Spleen (tissue), 7 donors: ENCODE data around the gene TOR4A.

ENCODE experiments used
- POLR2AphosphoS5 ChIP-seq, 3 donors: sonication (generic); formaldehyde crosslinking; IDR thresholded peaks; one replicate each; pipeline ENCODE4 v1.5.1; 2017; ENCODE audit warnings: antibody characterized with exemption in 3 of 3
- TF ChIP-seq, protein P1 (sequence below), 11 experiments: fragments of 200-600 bp in 7 of 11; fragments of 450-650 bp in 4 of 11; sonication (generic) in 4 of 11; IDR thresholded peaks in 8 of 11; conservative IDR thresholded peaks in 3 of 11; 1 replicate in 7 of 11; 2 replicates in 4 of 11; pipeline versions ENCODE4 v1.4.0 to v1.8.0; 2016 to 2021; ENCODE audit warnings: antibody characterized with exemption in 11 of 11, inconsistent platforms in 4 of 11, mild to moderate bottlenecking in 1 of 11
- donor health status: DM: no; HTN: no; CAD: no; lungs with moderate emphysema.
- donor health status: DM: no; HTN: no; CAD: no.
- donor health status: DM: no; HTN: no; CAD: no.

DNA sequence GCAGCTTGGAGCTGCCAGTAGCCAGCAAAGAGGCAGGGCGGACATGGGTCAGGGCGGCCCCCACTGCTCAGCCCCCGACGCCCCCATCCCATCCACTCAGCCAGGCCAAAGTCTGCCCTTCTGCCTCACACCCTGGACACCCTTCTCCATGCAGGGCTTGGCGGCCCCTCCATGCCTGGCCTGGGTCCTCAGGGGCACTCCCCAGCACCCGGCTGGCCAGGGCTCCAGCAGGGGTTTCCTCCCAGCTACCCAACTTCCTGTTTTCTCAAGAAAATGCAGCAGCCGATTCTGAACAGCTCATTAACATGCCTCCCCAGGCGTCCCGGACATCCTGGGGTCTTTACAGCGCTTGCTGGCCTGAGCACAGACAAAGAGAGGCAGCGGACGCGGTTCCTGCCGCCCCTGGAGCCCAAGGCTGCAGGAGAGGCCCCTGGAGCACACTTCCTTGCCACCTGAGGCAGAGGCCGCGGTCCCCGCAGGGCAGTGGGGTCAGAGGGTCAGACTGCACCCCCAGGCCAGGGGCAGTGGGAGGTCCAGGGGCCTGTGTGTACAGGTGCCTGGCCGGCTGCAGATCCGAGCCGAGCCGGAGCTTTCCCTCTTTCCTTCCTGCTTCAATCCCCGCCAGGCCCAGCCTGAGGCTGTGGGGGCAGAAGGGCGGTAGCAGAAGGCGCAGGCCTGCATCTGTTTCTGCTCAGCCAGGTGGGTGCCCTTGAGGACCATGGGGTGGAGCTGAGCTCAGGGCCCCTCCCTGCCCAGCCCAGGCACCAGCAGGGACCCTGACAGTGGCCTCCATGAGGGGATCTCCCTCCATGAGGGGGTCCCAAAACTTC is 43.2 kb downstream of the TOR4A start:
- TF ChIP-seq, protein P1, sequence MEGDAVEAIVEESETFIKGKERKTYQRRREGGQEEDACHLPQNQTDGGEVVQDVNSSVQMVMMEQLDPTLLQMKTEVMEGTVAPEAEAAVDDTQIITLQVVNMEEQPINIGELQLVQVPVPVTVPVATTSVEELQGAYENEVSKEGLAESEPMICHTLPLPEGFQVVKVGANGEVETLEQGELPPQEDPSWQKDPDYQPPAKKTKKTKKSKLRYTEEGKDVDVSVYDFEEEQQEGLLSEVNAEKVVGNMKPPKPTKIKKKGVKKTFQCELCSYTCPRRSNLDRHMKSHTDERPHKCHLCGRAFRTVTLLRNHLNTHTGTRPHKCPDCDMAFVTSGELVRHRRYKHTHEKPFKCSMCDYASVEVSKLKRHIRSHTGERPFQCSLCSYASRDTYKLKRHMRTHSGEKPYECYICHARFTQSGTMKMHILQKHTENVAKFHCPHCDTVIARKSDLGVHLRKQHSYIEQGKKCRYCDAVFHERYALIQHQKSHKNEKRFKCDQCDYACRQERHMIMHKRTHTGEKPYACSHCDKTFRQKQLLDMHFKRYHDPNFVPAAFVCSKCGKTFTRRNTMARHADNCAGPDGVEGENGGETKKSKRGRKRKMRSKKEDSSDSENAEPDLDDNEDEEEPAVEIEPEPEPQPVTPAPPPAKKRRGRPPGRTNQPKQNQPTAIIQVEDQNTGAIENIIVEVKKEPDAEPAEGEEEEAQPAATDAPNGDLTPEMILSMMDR (IDR thresholded peaks at IDR 0.05 in 8 of 11, conservative IDR thresholded peaks at IDR 0.05 in 3 of 11), result no peak
- peak; percentile 76 to 85 (median 83) for TF ChIP-seq POLR2AphosphoS5 (IDR thresholded peaks at IDR 0.05)
